ENCODE data around the gene RMND5B.

RMND5B gene

DNA sequence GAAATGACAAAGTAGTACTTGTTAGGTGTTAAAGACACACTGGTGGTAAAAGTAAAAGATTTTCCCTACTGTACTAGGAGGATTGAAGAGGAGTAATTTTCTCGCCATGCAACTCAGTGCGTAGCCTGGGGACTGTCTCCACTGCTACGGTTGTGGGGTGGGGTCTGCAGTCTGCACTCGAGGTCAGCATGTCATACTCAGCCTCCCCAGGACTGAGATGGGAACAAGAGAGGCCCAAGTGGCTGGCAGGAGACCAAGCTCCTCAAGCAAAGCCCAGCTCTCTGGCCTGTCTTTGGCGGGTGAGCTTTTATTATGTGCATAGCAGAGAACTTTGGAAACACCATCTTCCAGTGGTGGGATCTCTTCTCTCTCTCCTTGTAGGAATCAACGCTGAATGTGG is 12.4 kb downstream of the RMND5B start:
- no peak for DNase-seq (ENCODE audit: low spot score)
- in situ Hi-C loops (cut with MboI; ENCODE audit: low sequenced_read_pairs, unreplicated experiment) = loop anchor here (10.0 kb wide), 1 partner anchor 68 kb away; no protein-coding TSS in a partner anchor
- TF ChIP-seq, protein P1, sequence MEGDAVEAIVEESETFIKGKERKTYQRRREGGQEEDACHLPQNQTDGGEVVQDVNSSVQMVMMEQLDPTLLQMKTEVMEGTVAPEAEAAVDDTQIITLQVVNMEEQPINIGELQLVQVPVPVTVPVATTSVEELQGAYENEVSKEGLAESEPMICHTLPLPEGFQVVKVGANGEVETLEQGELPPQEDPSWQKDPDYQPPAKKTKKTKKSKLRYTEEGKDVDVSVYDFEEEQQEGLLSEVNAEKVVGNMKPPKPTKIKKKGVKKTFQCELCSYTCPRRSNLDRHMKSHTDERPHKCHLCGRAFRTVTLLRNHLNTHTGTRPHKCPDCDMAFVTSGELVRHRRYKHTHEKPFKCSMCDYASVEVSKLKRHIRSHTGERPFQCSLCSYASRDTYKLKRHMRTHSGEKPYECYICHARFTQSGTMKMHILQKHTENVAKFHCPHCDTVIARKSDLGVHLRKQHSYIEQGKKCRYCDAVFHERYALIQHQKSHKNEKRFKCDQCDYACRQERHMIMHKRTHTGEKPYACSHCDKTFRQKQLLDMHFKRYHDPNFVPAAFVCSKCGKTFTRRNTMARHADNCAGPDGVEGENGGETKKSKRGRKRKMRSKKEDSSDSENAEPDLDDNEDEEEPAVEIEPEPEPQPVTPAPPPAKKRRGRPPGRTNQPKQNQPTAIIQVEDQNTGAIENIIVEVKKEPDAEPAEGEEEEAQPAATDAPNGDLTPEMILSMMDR (IDR thresholded peaks at IDR 0.05; ENCODE audit: borderline replicate concordance, control extremely low read depth, extremely low read depth, insufficient read depth, missing control alignments) = no peak

DNA sequence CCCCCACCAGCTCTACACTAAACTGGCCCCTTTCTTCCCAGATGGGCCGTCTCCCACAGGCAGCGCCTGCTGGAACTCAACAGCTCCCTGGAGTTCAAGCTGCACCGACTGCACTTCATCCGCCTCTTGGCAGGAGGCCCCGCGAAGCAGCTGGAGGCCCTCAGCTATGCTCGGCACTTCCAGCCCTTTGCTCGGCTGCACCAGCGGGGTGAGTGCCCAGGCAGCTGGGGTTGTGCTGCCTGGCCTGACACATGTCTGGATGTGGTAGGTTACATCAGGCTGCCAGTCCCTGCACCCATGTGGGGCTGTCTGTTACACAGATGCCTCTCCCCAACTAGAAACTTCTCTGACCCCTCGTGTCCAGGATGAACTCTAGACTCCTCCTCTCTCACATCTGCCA is 13.1 kb downstream of the RMND5B start:
- DNase-seq (ENCODE audit: low spot score) = no peak
- in situ Hi-C loops (cut with MboI; ENCODE audit: low sequenced_read_pairs, unreplicated experiment) = loop anchor here (10.0 kb wide), 1 partner anchor 69 kb away; no protein-coding TSS in a partner anchor
- TF ChIP-seq, protein P1 (IDR thresholded peaks at IDR 0.05; ENCODE audit: borderline replicate concordance, control extremely low read depth, extremely low read depth, insufficient read depth, missing control alignments) = no peak

DNA sequence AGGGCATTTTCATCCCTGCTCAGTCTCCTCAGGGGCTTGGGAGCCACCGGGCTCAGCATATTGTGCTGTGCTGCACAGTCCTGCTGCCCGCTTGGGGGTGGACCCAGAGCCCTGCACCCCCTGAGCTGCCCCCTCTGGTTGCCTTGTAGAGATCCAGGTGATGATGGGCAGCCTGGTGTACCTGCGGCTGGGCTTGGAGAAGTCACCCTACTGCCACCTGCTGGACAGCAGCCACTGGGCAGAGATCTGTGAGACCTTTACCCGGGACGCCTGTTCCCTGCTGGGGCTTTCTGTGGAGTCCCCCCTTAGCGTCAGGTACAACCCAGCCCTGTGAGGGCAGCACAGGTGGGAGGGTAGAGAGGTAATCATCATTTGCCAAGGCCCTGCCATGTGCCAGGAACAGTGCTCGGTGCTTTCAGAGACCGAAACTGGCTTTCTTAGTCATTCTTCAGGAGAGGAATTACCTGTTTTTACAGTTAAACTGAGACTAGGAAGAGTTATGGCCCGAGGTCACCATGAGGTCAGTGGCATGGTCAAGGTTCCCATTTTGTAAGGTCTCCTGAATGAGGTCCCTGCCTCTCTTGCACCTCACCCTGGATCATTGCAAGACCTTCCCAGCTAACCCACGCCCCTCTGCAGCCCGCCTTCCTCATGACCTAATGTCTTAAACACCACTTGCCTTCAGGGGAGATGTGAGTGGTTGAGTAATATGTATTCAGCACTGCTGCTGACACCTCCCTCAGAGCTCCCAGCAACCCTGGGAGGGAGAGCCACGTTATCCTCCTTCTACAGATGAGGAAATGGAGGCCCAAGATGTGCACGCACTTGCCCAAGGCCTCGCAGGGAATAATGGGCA is 15.4 kb downstream of the RMND5B start:
- in situ Hi-C loops (cut with MboI; ENCODE audit: low sequenced_read_pairs, unreplicated experiment) = loop anchor here (10.0 kb wide), 1 partner anchor 71 kb away; no protein-coding TSS in a partner anchor
- TF ChIP-seq, protein P1 (IDR thresholded peaks at IDR 0.05; ENCODE audit: borderline replicate concordance, control extremely low read depth, extremely low read depth, insufficient read depth, missing control alignments) = peak; percentile 81

DNA sequence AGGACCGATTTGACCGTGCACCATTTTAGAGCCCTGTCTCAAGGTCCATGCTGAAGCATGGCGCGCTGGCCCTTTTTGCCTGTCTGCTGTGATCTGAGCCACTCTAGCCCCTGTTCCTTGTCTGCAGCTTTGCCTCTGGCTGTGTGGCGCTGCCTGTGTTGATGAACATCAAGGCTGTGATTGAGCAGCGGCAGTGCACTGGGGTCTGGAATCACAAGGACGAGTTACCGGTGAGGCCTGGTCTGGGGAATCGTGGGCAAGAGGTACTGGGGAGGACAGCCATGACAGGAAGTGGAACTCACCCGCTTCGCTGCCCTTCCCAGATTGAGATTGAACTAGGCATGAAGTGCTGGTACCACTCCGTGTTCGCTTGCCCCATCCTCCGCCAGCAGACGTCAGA is 16.6 kb downstream of the RMND5B start:
- in situ Hi-C loops (cut with MboI; ENCODE audit: low sequenced_read_pairs, unreplicated experiment) = loop anchor here (10.0 kb wide), 1 partner anchor 73 kb away; no protein-coding TSS in a partner anchor
- TF ChIP-seq, protein P1 (IDR thresholded peaks at IDR 0.05; ENCODE audit: borderline replicate concordance, control extremely low read depth, extremely low read depth, insufficient read depth, missing control alignments) = no peak
- no peak for DNase-seq (ENCODE audit: low spot score)

More for the DNA sequence above, 15.4 kb downstream of the RMND5B start:
- peak; percentile 83 for DNase-seq (ENCODE audit: low spot score)

DNA sequence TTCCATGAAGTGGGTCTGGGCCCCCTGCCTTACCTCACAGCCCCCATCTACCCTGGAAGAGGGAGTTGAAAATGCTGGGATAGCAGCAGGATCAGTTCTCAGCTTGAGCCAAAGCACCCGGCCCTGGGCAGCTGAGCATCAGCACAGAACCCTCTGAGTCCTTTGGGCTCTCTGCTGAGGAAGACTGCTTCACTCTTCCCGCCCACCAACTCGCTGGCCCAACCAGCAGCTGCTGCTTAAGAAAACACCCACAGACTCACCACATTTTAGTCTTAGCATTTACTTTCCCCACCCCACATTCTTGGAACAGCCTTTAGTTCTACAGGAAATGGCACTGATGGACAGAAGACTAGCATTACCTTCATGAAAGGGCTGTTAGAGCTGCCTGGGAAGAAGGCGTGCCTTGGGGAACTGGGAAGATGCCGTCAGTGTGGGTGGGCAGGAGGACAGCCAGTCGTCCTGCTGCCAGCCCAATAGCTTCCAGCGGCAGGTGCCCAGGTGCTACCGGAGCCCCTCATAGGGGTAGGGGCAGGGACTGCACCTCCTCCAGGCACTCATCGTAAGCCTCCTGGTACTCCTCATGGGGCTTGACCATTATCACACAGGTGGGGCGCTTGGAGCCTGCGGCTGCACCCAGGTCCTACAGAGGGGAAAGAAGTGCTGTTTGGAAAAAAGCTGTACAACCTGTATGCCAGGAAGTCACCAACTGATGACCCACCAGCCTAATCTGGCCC is 18.6 kb downstream of the RMND5B start:
- no peak for DNase-seq (ENCODE audit: low spot score)
- in situ Hi-C loops (cut with MboI; ENCODE audit: low sequenced_read_pairs, unreplicated experiment) = loop anchor here (10.0 kb wide), 1 partner anchor 75 kb away; no protein-coding TSS in a partner anchor
- TF ChIP-seq, protein P1 (IDR thresholded peaks at IDR 0.05; ENCODE audit: borderline replicate concordance, control extremely low read depth, extremely low read depth, insufficient read depth, missing control alignments) = no peak

DNA sequence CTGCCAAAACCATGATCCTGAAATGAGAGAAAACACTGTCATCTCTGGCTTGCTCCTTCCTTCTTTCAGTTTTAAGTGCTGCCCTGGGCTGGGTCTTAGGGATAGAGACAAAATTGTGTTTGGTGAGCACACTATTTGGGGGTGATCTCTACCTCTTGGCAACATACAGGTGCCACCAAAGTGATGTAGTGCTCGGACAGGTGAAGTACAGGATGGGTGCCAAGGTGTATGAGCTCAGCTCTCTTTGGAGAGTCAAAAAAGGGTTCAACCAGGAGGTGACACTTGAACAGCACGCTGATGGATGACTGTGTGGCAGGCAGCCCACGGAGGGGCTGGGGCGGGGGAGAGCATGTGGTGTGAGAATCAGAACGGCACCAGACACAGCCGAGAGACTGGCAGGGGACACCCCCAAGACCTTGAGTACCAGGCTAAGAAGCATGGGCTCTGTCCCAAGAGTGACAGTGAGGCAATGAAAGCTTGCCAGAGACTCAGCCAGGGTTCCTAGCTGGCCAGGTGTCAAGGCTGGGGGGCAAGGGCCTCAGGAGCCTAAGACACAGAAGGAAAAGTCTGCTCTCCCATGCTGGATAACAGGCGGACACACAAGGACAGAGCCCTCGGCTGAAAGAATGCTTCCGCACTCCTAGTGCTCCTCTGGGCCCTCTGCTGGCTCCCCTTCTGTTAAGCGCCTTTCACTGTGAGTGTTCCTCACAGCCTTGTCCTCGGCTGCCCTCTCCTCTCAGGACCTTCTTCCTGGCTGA is 20.3 kb downstream of the RMND5B start:
- TF ChIP-seq, protein P1 (IDR thresholded peaks at IDR 0.05; ENCODE audit: borderline replicate concordance, control extremely low read depth, extremely low read depth, insufficient read depth, missing control alignments) = no peak
- DNase-seq (ENCODE audit: low spot score) = no peak
- in situ Hi-C loops (cut with MboI; ENCODE audit: low sequenced_read_pairs, unreplicated experiment) = no loop called here
